HFFc6 (cell line): ENCODE results near the gene MAP3K9. TPM values are rescaled to one million over a fixed set of nuclear protein-coding genes. Genes with fewer than 3 reads are reported as not detected.

Experiments used
- DNase-seq: peaks from one replicate; pipeline ENCODE4 v3.0.0-alpha.2; 2018
- H3K27ac Mint-ChIP-seq: 2 replicates; pipeline ENCODE4 v1.8.0; 2020; ENCODE audit warnings: mild to moderate bottlenecking, mixed read lengths
- H3K27me3 Mint-ChIP-seq: 2 replicates; pipeline ENCODE4 v1.8.0; 2021; ENCODE audit warnings: mild to moderate bottlenecking, moderate library complexity, mixed read lengths; ENCODE audit not compliant: insufficient read depth
- H3K36me3 Mint-ChIP-seq: 2 replicates; pipeline ENCODE4 v1.8.0; 2021; ENCODE audit warnings: low read depth, mixed read lengths
- H3K4me1 Mint-ChIP-seq: 2 replicates; pipeline ENCODE4 v1.8.0; 2020; ENCODE audit warnings: low read depth, mixed read lengths
- H3K4me3 Mint-ChIP-seq: 2 replicates; pipeline ENCODE4 v1.8.0; 2020; ENCODE audit warnings: mild to moderate bottlenecking, moderate library complexity, mixed read lengths
- H3K9me3 Mint-ChIP-seq: 2 replicates; pipeline ENCODE4 v1.8.0; 2020; ENCODE audit warnings: mild to moderate bottlenecking, mixed read lengths
- total RNA-seq, 6 experiments: library from RNA; stranded (reverse); fragmentation: NEBNext Ultra II Directional; extraction: Animal tissue kit (Norgen Biotek cat#: 25700); gene quantifications; 2 replicates in 1 of 6; 3 replicates in 5 of 6; pipeline ENCODE4 v1.2.3, GENCODE V29; 2021
- TF ChIP-seq, protein P1 (sequence below): fragments of 200-600 bp; sonication (generic); IDR thresholded peaks from 2 replicates; pipeline ENCODE4 v1.5.0; 2021; ENCODE audit warnings: antibody characterized with exemption, mild to moderate bottlenecking

MAP3K9 gene
- total RNA-seq, 6 experiments from 2014 or later: 0.24 to 0.51 (median 0.31) TPM

DNA sequence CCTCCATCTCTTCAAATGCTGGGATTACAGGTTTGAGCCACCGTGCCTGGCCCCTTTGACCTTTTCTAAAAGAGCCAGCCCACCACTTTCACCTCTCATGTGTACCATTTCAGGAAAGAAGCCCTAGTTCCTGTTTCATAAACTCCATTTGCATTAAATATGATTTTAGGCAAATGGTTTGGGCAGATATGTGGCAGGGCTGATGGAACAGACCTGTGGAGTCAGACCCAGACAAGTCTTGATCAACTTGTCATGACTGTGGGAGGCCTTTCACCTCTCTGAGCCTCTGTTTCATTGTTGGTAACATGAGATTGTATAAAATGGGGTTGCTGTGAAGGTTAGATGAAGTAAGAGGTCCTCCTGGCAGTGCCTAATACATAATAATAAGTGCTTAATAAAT is 5.2 kb upstream of the MAP3K9 start:
- Mint-ChIP-seq H3K4me3 (no peak overlapping the region), H3K4me1 (peaks cover 20% of the 10 kb centered on the region), H3K36me3 (no peaks in the 10 kb centered on the region), H3K27me3 (peaks cover 4% of the 10 kb centered on the region), H3K9me3 (no peaks in the 10 kb centered on the region), H3K27ac (no peak overlapping the region)
- no peak for DNase-seq
- TF ChIP-seq, protein P1, sequence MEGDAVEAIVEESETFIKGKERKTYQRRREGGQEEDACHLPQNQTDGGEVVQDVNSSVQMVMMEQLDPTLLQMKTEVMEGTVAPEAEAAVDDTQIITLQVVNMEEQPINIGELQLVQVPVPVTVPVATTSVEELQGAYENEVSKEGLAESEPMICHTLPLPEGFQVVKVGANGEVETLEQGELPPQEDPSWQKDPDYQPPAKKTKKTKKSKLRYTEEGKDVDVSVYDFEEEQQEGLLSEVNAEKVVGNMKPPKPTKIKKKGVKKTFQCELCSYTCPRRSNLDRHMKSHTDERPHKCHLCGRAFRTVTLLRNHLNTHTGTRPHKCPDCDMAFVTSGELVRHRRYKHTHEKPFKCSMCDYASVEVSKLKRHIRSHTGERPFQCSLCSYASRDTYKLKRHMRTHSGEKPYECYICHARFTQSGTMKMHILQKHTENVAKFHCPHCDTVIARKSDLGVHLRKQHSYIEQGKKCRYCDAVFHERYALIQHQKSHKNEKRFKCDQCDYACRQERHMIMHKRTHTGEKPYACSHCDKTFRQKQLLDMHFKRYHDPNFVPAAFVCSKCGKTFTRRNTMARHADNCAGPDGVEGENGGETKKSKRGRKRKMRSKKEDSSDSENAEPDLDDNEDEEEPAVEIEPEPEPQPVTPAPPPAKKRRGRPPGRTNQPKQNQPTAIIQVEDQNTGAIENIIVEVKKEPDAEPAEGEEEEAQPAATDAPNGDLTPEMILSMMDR: no peak

DNA sequence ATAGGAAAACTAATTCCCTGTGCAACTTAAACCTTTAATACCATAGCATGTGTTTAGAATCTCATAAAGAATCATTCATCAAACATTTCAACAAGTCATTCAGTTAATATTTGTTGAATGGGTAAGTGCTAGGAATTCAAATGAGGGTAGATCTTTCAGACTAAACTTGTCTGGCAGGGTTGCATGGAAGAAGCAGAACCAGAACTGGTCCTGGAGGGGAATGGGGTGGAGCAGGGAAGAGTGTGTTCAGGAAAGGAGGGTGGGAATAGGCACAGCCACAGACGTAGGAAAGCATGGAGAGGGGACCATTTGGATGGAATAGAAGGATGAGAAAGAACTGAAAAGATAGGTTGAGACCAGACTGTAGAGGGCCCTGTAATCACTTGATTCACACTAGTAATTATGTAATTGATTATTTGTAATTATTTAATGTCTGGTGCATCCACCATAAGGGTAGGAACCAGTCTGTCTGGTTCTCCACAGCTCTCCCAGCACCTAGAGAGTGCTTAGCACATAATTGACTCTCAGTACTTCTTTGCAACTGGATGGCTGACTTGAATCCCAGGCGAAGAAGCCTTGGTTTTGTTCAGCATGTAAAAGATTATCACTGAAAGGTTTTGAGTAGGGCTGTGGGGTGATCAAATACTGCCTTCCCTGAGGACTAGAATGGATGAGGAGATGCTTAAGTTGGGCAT is 3.0 kb upstream of the MAP3K9 start:
- Mint-ChIP-seq H3K27ac (no peak overlapping the region), H3K4me3 (no peak overlapping the region), H3K27me3 (peaks cover 12% of the 10 kb centered on the region), H3K36me3 (no peaks in the 10 kb centered on the region), H3K4me1 (peaks cover 6% of the 10 kb centered on the region), H3K9me3 (no peaks in the 10 kb centered on the region)
- no peak for DNase-seq
- TF ChIP-seq, protein P1: no peak

DNA sequence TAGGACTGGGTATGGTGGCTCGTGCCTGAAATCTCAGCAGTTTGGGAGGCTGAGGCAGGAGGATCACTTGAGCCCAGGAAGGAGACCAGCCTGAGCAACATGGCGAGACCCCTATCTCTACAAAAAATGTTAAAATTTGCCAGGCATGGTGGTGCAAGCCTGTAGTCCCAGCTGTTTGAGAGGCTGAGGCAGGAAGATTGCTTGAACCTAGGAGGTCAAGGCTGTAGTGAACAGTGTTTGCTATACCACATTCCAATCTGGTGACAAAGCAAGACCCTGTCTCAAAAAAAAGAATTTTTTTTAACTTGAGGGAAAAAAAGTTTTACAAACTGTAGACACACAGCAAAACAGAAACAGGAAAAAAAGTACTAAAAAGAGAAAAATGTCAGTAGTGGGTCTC is 2.3 kb upstream of the MAP3K9 start:
- Mint-ChIP-seq H3K27me3 (peaks cover 14% of the 10 kb centered on the region), H3K9me3 (no peaks in the 10 kb centered on the region), H3K36me3 (no peaks in the 10 kb centered on the region), H3K27ac (no peak overlapping the region), H3K4me1 (peaks cover 5% of the 10 kb centered on the region; the same call in 1 of the 2 replicates), H3K4me3 (no peak overlapping the region)
- no peak for DNase-seq
- TF ChIP-seq, protein P1: no peak

DNA sequence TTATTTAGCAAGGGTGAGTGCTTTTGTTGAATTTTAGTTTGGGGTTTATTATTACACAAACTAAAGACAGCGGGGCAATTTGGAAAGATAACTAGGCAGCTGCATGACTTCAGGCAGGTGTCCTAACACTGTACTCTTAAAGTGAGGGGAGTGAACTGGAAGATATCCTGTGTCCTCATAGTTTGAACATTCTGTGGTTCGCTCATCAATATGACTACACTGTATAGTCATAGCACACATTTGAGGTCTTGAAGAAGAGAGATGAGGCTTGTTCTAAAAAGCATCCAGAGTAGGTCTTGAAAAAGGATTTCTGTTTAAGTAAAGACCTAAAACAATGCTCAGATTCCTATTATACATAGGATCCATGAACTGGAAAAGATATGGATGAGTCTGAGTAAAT is 1.7 kb upstream of the MAP3K9 start:
- no peak overlapping the region for H3K27ac Mint-ChIP-seq
- peaks cover 5% of the 10 kb centered on the region; the same call in 1 of the 2 replicates for H3K4me1 Mint-ChIP-seq
- peaks cover 14% of the 10 kb centered on the region for H3K27me3 Mint-ChIP-seq
- no peaks in the 10 kb centered on the region for H3K36me3 Mint-ChIP-seq
- no peak for DNase-seq
- H3K9me3 Mint-ChIP-seq: no peaks in the 10 kb centered on the region
- TF ChIP-seq, protein P1: no peak
- H3K4me3 Mint-ChIP-seq: no peak overlapping the region

DNA sequence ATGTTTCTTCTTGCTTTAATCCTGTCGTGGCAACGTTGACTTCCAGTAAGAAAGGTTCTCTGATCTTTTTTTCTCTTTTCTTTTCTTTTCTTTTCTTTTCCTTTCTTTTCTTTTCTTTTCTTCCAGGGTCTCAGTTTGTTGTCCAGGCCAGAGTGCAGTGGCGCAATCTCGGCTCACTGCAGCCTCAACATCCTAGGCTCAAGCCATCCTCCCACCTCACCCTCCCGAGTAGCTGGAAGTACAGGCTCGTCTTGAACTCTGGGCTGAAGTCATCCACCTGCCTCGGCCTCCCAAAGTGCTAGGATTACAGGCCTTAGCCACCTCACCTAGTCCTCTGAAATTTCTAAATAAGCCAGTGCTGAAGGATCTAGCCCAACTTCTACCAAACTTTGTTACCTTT is 1.3 kb upstream of the MAP3K9 start:
- Mint-ChIP-seq H3K27me3 (peaks cover 14% of the 10 kb centered on the region), H3K9me3 (no peaks in the 10 kb centered on the region), H3K36me3 (no peaks in the 10 kb centered on the region), H3K27ac (no peak overlapping the region), H3K4me3 (no peak overlapping the region), H3K4me1 (peaks cover 5% of the 10 kb centered on the region; the same call in 1 of the 2 replicates)
- TF ChIP-seq, protein P1: no peak
- no peak for DNase-seq
